ENCODE measurements around the gene HEY2.
"Not testable (repeated sequence)": the region's sequence is repeated elsewhere in the genome, so short reads cannot be mapped to it uniquely, and the experiment has no call there.

HEY2 gene

GRCh38 chr6:125773387-125774341, 24.2 kb downstream of the HEY2 start:
- FAIRE-seq, result no peak

GRCh38 chr6:125776107-125776826, 26.8 kb downstream of the HEY2 start:
- FAIRE-seq, result not testable (repeated sequence)

GRCh38 chr6:125779924-125780539, 30.6 kb downstream of the HEY2 start:
- peak; percentile 93 for FAIRE-seq

DNA sequence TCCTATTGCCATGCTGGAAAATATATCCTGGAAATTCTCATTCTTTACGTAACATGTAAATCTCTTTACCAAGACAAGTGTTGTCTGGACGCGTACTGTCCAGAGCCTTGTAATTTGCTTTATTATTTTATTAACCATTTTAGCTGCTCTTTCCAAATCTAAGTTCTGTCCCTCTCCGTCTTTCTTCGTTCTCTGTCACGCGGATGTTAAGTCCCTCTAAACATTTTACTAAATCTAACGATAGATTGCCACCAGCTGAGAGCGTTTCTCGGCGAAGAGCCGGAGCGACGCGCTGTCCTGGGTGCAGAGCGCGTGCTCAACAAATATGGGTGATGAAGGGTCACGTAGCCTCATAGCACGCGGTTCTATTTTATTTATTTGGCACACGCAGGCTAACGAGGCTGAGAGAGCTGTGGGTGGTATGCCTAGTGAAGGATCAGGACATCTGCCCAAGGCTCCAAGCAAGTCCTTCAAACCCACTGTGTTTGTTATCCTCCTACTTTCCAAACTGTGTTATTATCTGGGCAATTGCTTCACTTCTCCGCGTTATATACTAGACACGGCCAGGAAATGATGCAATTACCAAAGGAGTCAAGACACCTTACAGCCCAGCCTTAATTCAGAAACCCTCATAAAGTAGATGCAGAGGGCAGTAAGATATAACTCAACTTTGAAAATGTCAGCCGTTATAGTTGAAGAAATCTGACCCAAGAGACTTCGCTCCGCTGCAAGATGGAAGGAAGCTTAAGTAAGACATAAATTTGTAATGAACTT, 31.3 kb downstream of the HEY2 start:
- no peak for FAIRE-seq

DNA sequence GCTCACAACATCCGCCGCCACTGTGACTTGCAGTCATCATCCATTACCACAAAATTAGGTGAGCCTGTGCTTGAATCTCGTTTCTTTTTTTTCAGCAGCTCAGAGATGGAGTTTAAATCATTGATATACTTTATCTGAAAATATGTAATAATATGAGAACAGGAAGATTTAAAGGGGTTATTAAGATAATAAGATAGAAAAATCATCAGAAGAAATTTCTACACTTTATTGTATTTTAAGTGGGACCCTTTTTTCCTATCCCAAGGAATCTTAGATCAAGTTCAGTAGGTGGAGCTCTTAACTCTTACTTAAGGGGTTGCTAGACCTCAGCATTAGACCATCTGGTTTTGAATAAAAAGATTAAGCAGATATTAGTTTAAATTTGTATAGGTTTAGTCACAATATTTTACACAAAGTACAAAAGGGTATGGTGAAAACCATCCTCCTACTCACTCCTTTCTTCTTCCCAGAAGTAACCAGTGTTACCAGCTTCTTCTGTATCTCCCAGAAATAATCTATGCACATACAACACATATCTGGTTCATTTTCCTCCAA, 32.0 kb downstream of the HEY2 start:
- peak; percentile 83 for FAIRE-seq

DNA sequence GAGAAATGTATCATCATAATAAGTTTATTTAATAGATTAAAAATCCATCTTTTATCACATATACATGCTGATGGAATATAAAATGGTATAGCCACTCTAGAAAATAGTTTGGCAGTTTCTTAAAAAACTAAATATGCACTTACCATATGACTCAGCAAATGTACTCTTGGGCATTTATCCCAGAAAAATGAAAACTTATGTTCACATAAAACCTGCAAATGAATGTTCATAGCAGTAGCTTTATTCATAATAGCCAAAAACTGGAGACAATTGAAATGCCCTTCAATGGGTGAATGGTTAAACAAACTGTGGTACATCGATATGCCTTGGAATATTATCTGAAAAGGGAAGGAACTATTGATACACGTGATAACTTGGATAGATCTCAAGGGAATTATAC, 34.9 kb downstream of the HEY2 start:
- FAIRE-seq, result no peak

- peak; percentile 80 for FAIRE-seq
Observed at GRCh38 chr6:125787791-125788190, 38.4 kb downstream of the HEY2 start.

- no peak for FAIRE-seq
Observed at GRCh38 chr6:125789167-125789566, 39.7 kb downstream of the HEY2 start.

GRCh38 chr6:125789576-125790357, 40.3 kb downstream of the HEY2 start:
- no peak for FAIRE-seq

DNA sequence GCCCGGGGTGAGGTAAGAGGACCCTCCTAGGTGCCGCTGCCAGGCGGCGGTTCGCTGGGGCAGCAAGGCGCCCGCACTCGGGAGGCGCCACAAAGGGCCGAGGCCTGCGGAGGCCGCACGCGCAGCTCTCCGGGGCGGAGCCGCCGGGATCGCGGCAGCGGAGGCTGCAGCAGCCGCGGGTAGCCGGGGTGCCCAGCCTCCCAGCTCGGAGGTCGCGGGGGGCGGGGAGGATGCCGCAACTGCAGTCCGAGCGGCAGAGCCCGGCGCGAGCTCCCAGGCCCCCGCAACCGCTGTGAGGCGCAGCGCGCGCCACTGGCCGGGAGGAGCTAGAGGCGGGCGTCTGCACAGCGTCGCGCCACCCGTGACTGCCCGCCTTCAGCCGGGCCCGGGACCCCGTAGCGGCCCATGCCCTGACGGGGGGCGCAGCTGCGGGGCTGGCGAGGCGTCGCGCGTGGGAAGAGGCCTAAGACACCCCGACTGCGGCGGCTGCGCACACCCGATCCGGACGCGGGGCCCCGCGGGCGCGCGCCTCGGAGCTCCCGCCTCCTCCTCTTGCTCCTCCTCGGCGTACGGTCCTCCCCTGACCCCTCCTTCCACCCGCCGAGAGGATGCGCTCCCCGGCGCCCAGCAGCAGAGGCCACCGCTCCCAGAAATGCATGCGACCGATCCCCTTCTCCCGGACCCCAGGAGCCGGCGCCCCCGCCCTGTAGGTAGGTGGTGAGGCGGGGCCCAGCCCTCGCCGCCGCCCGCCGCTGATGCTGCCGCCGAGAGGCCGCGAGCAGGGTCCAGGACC, 41.1 kb downstream of the HEY2 start, which contains the start of gene NCOA7:
TSS of gene NCOA7 (plus strand) at position 603 of the 793 bp plus-strand sequence. CDS start 24,395 bp downstream, outside the sequence.
- FAIRE-seq, result no peak

DNA sequence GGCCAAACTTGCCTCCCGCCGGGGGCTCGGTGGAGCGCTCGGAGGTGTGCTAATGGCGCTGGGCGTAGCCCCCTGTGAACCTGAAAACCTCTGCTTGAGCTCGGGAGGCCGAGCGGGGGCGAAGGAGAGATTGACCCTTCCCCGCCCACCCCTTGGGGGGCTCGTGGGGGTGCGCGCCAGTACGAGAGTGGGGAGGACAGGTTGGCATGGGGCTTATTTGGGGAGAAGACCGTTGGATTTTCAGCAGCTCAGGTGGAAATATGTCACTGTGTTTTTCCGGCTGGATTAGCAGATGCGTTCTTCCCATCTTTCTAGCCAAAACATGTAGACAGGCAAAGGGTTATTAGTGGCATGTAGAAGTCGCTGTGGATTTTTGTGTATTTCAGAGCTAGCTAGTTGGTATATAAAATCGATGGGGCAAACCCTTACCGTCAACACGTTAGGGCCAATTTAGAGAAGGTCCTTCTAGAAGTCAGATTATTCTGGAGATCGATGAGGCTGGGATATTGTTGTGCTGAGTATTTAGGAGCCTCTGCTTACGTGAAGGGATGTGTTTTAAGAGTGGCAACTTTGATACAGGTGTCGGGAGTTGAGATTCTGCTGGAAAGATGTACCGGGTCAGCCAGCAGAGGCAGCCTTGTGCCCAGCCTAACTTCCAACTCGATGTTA, 41.9 kb downstream of the HEY2 start:
- FAIRE-seq, result peak; percentile 50

DNA sequence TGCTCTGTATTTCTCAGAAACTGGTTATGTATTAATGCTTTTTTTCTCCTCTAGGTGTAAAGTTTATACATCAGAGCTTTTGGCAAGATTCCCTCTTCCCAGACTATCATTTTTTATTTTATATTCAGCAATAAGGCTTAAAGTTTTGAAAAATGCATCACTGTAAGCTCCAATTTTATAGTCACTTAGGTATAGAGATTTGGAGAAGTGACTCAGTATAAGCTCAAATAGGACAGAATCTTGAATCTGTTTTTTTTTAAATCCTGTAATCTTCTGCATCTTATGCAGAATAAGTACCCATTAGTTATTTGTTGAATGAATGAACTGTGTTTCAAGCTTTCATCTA, 42.4 kb downstream of the HEY2 start:
- FAIRE-seq, result no peak

DNA sequence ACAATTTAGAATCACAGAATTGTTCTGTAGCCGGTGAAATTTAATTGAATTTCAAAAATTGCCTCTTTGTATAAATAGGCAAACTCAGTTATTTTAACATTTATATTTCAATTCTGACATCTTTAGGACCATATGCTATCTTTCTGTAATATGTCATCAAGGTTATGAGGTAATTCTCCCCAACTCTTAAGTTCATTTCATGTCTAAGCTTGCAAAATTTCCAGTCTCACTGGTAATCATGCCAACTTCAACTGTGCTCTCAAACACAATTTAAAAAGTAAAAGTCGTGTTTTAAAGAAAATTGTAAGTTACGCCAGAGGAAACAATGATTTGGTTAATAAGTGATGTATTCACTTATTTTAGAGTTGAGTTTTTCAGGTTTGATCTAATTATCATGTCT, 42.7 kb downstream of the HEY2 start:
- no peak for FAIRE-seq

DNA sequence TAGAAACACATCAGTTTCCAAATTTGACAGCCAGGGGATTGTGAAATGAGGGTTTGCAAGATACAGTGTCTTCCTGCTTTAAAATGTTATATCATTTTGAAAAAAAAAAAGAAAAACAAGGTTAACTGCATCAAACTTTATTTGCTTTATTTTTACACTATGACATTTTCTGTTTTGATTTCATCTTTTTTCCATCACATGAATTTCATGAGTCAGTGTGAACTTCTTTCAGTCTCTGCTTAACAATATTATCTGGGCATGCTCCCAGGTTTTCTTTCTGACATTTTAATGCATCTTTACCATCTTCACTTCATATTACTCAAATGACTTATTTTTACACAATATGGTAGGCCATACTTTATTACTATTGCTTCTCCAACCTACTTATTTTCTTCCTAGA, 43.2 kb downstream of the HEY2 start:
- no peak for FAIRE-seq

DNA sequence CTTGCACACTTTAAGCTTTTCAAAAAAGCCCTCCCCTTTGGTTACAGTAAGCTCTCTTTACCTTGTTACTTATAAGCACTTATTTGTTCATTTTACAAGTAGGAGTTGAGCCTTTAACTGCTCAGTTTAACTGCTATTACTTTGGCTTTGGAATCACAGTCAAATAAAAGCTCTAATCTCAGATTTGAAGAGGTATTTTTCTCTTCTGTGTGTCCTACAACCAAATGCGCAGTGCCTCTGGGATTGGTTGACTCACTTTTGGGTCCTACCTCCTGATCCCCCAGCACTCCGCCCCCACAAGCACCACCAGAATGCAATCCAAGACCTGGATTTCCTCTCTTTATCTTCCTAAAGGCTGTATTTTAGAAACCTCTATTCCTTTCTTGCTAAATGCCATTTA, 43.8 kb downstream of the HEY2 start:
- FAIRE-seq, result no peak

GRCh38 chr6:125793863-125794262, 44.4 kb downstream of the HEY2 start:
- no peak for FAIRE-seq

DNA sequence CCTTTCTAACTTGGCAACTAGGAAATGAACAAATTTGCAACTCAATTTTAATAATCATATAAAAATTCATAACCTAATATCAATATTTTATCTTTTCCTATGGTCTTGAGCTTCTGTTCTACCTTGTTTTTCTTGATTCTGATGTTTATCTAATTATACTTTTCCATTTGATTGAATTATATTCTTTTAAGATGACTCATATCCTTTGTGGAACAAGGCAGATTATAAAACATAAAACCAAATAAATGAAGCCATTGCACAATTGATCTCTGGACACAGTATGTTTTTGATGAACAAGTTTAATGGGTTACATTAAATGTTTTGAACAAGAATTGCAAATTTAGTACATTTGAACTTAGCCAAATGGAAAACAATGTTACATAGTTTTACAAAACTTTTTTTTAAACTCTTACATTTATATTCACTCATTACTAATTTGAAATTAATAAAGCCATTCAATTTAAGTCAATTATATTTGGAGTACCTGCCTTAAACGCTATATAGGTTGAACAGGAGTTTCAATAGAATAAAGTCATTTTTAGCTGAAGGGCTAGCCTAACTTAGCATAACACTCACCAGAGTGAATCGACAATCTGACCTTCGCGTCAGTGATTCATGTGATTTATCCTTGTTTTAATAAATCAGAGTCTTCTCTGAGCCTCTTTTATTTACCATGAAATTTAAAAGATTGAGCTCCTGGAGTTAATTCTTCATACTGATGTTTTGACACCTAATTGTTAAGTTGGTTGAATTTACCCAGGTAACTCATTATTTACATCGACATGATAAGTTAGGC, 45.1 kb downstream of the HEY2 start:
- FAIRE-seq, result no peak

- no peak for FAIRE-seq
Observed at GRCh38 chr6:125795301-125795700, 45.9 kb downstream of the HEY2 start.
